ENCODE results near the gene IQSEC3. TPM values are rescaled to one million over a fixed set of nuclear protein-coding genes. Genes with fewer than 3 reads are reported as not detected.

The IQSEC3 gene
- total RNA-seq, 6 donors from 2014 or later: 2.1 to 19.0 (median 8.2) TPM

DNA sequence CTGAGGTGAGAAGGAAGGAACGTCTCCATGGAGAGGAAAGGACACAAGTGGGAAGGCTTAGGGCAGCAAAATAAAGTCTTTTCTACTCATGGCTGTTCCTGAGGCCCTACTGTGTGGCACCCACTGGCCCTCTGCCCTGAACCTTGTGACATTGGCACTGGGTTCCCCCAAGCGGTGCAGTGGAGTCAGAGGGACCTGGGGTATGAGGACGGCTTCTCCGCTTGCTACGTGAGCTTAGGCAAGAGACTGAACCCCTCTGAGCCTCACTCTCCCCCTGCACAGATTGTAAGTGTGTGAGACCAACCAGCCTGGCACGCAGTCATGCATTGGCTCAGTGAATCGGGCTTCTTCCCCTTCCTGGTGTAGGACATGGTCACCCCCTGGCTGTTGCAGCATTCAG is 127.7 kb downstream of the IQSEC3 start:
- Histone ChIP-seq H3K27me3 (no peaks in the 10 kb centered on the region), H3K4me1 (peaks cover 0 to 5% (median 2%) of the 10 kb centered on the region in 4 donors), H3K9me3 (no peaks in the 10 kb centered on the region), H3K36me3 (no peaks in the 10 kb centered on the region), H3K4me3 (no peak overlapping the region), H3K27ac (no peak overlapping the region)
- WGBS, 2 donors: 78 to 81% methylated on average over 6 to 7 of the region's 7 CpGs
- ATAC-seq (ENCODE audit: low FRiP score in 2 of 2): no peak
- TF ChIP-seq EP300 (IDR thresholded peaks at IDR 0.05): no peak
- DNase-seq: no peak

GRCh38 chr12:195156-195555 is 128.6 kb downstream of the IQSEC3 start:
- Histone ChIP-seq H3K27ac (no peak overlapping the region), H3K9me3 (no peaks in the 10 kb centered on the region), H3K36me3 (no peaks in the 10 kb centered on the region), H3K27me3 (no peaks in the 10 kb centered on the region), H3K4me1 (no peaks in the 10 kb centered on the region), H3K4me3 (no peak overlapping the region)
- DNase-seq: no peak
- no peak for TF ChIP-seq POLR2AphosphoS5 (IDR thresholded peaks at IDR 0.05)
- TF ChIP-seq POLR2A (IDR thresholded peaks at IDR 0.05): no peak
- TF ChIP-seq, protein P1, sequence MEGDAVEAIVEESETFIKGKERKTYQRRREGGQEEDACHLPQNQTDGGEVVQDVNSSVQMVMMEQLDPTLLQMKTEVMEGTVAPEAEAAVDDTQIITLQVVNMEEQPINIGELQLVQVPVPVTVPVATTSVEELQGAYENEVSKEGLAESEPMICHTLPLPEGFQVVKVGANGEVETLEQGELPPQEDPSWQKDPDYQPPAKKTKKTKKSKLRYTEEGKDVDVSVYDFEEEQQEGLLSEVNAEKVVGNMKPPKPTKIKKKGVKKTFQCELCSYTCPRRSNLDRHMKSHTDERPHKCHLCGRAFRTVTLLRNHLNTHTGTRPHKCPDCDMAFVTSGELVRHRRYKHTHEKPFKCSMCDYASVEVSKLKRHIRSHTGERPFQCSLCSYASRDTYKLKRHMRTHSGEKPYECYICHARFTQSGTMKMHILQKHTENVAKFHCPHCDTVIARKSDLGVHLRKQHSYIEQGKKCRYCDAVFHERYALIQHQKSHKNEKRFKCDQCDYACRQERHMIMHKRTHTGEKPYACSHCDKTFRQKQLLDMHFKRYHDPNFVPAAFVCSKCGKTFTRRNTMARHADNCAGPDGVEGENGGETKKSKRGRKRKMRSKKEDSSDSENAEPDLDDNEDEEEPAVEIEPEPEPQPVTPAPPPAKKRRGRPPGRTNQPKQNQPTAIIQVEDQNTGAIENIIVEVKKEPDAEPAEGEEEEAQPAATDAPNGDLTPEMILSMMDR (IDR thresholded peaks at IDR 0.05): no peak
- TF ChIP-seq EP300 (IDR thresholded peaks at IDR 0.05): no peak
- WGBS, 2 donors: 59 to 72% methylated on average over 5 of the region's 5 CpGs
- no peak for ATAC-seq (ENCODE audit: low FRiP score in 2 of 2)

DNA sequence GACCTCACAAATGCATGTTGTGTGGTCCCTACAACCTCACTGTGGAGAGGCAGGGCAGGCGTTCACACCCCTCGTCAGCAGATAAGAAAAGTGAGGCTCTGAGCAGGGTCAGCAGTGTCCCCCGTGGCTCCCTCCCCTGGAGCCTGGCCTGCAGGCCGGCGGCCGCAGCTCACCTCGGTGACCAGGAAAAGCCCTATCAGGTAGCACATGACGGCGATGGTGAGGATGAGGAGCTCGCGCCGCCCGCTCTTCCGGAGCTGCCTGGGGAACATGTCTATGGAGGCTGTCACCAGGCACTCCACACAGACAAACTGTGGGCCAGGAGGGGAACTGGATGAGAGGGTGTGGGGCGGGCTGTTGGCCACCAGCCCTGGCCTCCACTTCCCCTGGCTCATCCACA is 129.4 kb downstream of the IQSEC3 start:
- no peak overlapping the region for H3K4me3 ChIP-seq
- 85 to 86% methylated on average over 15 of the region's 15 CpGs for WGBS, 2 donors
- DNase-seq: no peak
- no peak for ATAC-seq (ENCODE audit: low FRiP score in 2 of 2)
- no peaks in the 10 kb centered on the region for H3K27me3 ChIP-seq
- no peaks in the 10 kb centered on the region for H3K9me3 ChIP-seq
- no peak overlapping the region for H3K27ac ChIP-seq
- H3K36me3 ChIP-seq: no peaks in the 10 kb centered on the region
- H3K4me1 ChIP-seq: no peaks in the 10 kb centered on the region
- TF ChIP-seq POLR2AphosphoS5 (IDR thresholded peaks at IDR 0.05) (no peak), EP300 (IDR thresholded peaks at IDR 0.05) (no peak), POLR2A (IDR thresholded peaks at IDR 0.05) (no peak)
- TF ChIP-seq, protein P1 (IDR thresholded peaks at IDR 0.05): no peak

- Histone ChIP-seq H3K27ac (no peak overlapping the region), H3K36me3 (no peaks in the 10 kb centered on the region), H3K4me3 (no peak overlapping the region), H3K4me1 (no peaks in the 10 kb centered on the region), H3K27me3 (no peaks in the 10 kb centered on the region), H3K9me3 (no peaks in the 10 kb centered on the region)
- 83 to 95% methylated on average over 2 to 4 of the region's 4 CpGs for WGBS, 2 donors
- TF ChIP-seq POLR2AphosphoS5 (IDR thresholded peaks at IDR 0.05) (no peak), EP300 (IDR thresholded peaks at IDR 0.05) (no peak), POLR2A (IDR thresholded peaks at IDR 0.05) (no peak)
- TF ChIP-seq, protein P1 (IDR thresholded peaks at IDR 0.05): no peak
- ATAC-seq (ENCODE audit: low FRiP score in 2 of 2): no peak
- no peak for DNase-seq
Measured at GRCh38 chr12:196436-196835, 129.9 kb downstream of the IQSEC3 start.

DNA sequence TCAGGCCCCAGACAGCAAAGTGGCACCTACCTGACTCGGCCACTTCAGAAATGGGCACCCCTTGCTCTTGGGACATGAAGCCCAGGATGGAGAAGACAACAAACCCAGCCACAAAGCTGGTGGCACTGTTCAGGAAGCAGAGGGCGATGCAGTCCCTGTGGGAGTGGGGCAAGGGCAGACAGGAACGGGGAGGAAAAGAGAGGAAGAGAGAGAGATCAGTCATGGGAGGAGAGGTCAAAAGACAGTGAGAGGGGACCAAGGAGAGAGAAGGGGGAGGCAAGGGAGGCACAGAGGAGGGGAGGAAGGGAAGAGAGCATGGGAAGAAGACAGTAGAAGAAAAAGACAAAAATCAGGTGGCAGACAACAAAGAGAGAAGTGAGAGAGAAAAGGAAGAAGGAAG is 130.8 kb downstream of the IQSEC3 start:
- Histone ChIP-seq H3K9me3 (no peaks in the 10 kb centered on the region), H3K4me3 (no peak overlapping the region), H3K27me3 (no peaks in the 10 kb centered on the region), H3K27ac (no peak overlapping the region), H3K4me1 (no peaks in the 10 kb centered on the region), H3K36me3 (no peaks in the 10 kb centered on the region)
- ATAC-seq (ENCODE audit: low FRiP score in 2 of 2): no peak
- TF ChIP-seq EP300 (IDR thresholded peaks at IDR 0.05): no peak
- TF ChIP-seq, protein P1 (IDR thresholded peaks at IDR 0.05): no peak
- DNase-seq: no peak
- 87 to 90% methylated on average over 3 of the region's 3 CpGs for WGBS, 2 donors

Measured in upper lobe of left lung (tissue), 6 donors.